SK-N-SH treated with all-trans-retinoic acid at 6 μM for 48 hours (cell line): ENCODE data around the gene NPR3.

Experiments
- ATAC-seq: fragments of 200-7000 bp; cut with Tn5 transposase; 3 replicates; pipeline ENCODE4 v1.9.1; 2020; ENCODE audit warnings: mild to moderate bottlenecking, moderate library complexity
- ARNTL ChIP-seq: fragments of 450-650 bp; formaldehyde crosslinking; IDR thresholded peaks from 2 replicates; pipeline ENCODE4 v1.5.0; 2020; ENCODE audit warnings: low read depth, mild to moderate bottlenecking, moderate library complexity, borderline replicate concordance
- BACH2 ChIP-seq: fragments of 250-450 bp; sonication (Bioruptor Pico); IDR thresholded peaks from 2 replicates; pipeline ENCODE4 v1.9.0; 2021; ENCODE audit warnings: mild to moderate bottlenecking, borderline replicate concordance
- CSDC2 ChIP-seq: fragments of 250-450 bp; sonication (Bioruptor Pico); IDR thresholded peaks from 2 replicates; pipeline ENCODE4 v1.5.0; 2020; ENCODE audit warnings: mild to moderate bottlenecking, moderate library complexity
- GLIS3 ChIP-seq: fragments of 250-450 bp; sonication (Bioruptor Pico); IDR thresholded peaks from 2 replicates; pipeline ENCODE4 v1.5.0; 2020; ENCODE audit warnings: mild to moderate bottlenecking, moderate library complexity
- ISL1 ChIP-seq: fragments of 250-450 bp; sonication (Bioruptor Pico); IDR thresholded peaks from 2 replicates; pipeline ENCODE4 v2.1.2; 2022; ENCODE audit warnings: mild to moderate bottlenecking, moderate library complexity
- OSR1 ChIP-seq: fragments of 250-450 bp; sonication (Bioruptor Pico); IDR thresholded peaks from 2 replicates; pipeline ENCODE4 v1.8.0; 2022; ENCODE audit warnings: moderate library complexity, mild to moderate bottlenecking, inconsistent platforms
- PPARA ChIP-seq: fragments of 250-450 bp; sonication (Bioruptor Pico); IDR thresholded peaks from 2 replicates; pipeline ENCODE4 v1.5.0; 2020; ENCODE audit warnings: mild to moderate bottlenecking, borderline replicate concordance
- SNAI2 ChIP-seq: fragments of 250-450 bp; sonication (Bioruptor Pico); IDR thresholded peaks from 2 replicates; pipeline ENCODE4 v1.5.0; 2020; ENCODE audit warnings: mild to moderate bottlenecking, moderate library complexity
- TOX ChIP-seq: fragments of 250-450 bp; sonication (Bioruptor Pico); IDR thresholded peaks from 2 replicates; pipeline ENCODE4 v1.8.0; 2021; ENCODE audit warnings: mild to moderate bottlenecking, moderate library complexity, borderline replicate concordance
- ZC3H10 ChIP-seq: fragments of 250-450 bp; sonication (Bioruptor Pico); IDR thresholded peaks from 2 replicates; pipeline ENCODE4 v1.5.1; 2021; ENCODE audit warnings: mild to moderate bottlenecking, moderate library complexity
- ZFP30 ChIP-seq: fragments of 450-650 bp; formaldehyde crosslinking; IDR thresholded peaks from 2 replicates; pipeline ENCODE4 v1.5.0; 2022; ENCODE audit warnings: mild to moderate bottlenecking, moderate library complexity
- ZNF565 ChIP-seq: fragments of 450-650 bp; formaldehyde crosslinking; conservative IDR thresholded peaks from 2 replicates; pipeline ENCODE4 v1.5.0; 2020; ENCODE audit warnings: low read depth, mild to moderate bottlenecking, moderate library complexity
- ZNF70 ChIP-seq: fragments of 450-650 bp; formaldehyde crosslinking; IDR thresholded peaks from 2 replicates; pipeline ENCODE4 v1.5.0; 2020; ENCODE audit warnings: mild to moderate bottlenecking, moderate library complexity
- ZNF8 ChIP-seq: fragments of 450-650 bp; formaldehyde crosslinking; IDR thresholded peaks from 2 replicates; pipeline ENCODE4 v1.5.0; 2020; ENCODE audit warnings: mild to moderate bottlenecking, moderate library complexity
- TF ChIP-seq, protein P1 (sequence below): fragments of 250-450 bp; sonication (Bioruptor Pico); IDR thresholded peaks from 2 replicates; pipeline ENCODE4 v1.5.1; 2021; ENCODE audit warnings: mild to moderate bottlenecking, moderate library complexity
- TF ChIP-seq, protein P2 (sequence below): fragments of 250-450 bp; sonication (Bioruptor Pico); IDR thresholded peaks from 2 replicates; pipeline ENCODE4 v1.8.0; 2020; ENCODE audit warnings: mild to moderate bottlenecking, moderate library complexity, borderline replicate concordance
- TF ChIP-seq, protein P3 (sequence below): fragments of 250-450 bp; sonication (Bioruptor Pico); IDR thresholded peaks from 2 replicates; pipeline ENCODE4 v1.5.0; 2020; ENCODE audit warnings: mild to moderate bottlenecking, moderate library complexity
- TF ChIP-seq, protein P4 (sequence below): fragments of 250-450 bp; sonication (Bioruptor Pico); IDR thresholded peaks from 2 replicates; pipeline ENCODE4 v1.5.1; 2020; ENCODE audit warnings: low read depth, mild to moderate bottlenecking, moderate library complexity
- TF ChIP-seq, protein P5 (sequence below): fragments of 250-450 bp; sonication (Bioruptor Pico); IDR thresholded peaks from 2 replicates; pipeline ENCODE4 v1.8.0; 2021; ENCODE audit warnings: low read depth, mild to moderate bottlenecking, moderate library complexity, borderline replicate concordance

NPR3 gene

DNA sequence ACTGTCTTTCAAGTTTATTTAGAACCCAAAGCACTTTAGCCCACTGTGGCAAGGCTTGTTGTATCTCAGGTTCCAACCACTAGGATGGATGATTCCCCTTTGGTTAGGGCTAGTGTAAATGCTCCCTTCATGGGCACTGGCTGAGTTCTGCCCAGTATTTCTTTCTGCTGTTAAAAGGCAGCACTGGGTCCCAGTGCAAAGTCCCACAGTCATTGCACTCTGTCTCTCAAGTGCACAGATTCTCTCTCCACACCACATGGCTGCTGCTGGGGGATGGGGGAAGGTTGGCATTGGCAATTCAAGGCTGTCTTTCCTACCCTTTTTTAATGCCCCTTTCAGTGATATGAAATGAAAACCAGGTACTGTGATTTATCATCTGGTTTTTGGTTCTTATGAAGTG is 7.2 kb upstream of the NPR3 start:
- TF ChIP-seq PPARA (CRISPR knock-in tag) (no peak), CSDC2 (CRISPR knock-in tag) (no peak), ZFP30 (CRISPR knock-in tag) (no peak), BACH2 (CRISPR knock-in tag) (no peak), ZNF70 (CRISPR knock-in tag) (no peak), OSR1 (no peak), ZC3H10 (no peak), ZNF8 (no peak), TOX (CRISPR knock-in tag) (no peak)
- TF ChIP-seq, protein P1, sequence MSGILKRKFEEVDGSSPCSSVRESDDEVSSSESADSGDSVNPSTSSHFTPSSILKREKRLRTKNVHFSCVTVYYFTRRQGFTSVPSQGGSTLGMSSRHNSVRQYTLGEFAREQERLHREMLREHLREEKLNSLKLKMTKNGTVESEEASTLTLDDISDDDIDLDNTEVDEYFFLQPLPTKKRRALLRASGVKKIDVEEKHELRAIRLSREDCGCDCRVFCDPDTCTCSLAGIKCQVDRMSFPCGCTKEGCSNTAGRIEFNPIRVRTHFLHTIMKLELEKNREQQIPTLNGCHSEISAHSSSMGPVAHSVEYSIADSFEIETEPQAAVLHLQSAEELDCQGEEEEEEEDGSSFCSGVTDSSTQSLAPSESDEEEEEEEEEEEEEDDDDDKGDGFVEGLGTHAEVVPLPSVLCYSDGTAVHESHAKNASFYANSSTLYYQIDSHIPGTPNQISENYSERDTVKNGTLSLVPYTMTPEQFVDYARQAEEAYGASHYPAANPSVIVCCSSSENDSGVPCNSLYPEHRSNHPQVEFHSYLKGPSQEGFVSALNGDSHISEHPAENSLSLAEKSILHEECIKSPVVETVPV (CRISPR knock-in tag): no peak
- TF ChIP-seq, protein P2, sequence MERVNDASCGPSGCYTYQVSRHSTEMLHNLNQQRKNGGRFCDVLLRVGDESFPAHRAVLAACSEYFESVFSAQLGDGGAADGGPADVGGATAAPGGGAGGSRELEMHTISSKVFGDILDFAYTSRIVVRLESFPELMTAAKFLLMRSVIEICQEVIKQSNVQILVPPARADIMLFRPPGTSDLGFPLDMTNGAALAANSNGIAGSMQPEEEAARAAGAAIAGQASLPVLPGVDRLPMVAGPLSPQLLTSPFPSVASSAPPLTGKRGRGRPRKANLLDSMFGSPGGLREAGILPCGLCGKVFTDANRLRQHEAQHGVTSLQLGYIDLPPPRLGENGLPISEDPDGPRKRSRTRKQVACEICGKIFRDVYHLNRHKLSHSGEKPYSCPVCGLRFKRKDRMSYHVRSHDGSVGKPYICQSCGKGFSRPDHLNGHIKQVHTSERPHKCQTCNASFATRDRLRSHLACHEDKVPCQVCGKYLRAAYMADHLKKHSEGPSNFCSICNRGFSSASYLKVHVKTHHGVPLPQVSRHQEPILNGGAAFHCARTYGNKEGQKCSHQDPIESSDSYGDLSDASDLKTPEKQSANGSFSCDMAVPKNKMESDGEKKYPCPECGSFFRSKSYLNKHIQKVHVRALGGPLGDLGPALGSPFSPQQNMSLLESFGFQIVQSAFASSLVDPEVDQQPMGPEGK (CRISPR knock-in tag): no peak
- no peak for ATAC-seq

DNA sequence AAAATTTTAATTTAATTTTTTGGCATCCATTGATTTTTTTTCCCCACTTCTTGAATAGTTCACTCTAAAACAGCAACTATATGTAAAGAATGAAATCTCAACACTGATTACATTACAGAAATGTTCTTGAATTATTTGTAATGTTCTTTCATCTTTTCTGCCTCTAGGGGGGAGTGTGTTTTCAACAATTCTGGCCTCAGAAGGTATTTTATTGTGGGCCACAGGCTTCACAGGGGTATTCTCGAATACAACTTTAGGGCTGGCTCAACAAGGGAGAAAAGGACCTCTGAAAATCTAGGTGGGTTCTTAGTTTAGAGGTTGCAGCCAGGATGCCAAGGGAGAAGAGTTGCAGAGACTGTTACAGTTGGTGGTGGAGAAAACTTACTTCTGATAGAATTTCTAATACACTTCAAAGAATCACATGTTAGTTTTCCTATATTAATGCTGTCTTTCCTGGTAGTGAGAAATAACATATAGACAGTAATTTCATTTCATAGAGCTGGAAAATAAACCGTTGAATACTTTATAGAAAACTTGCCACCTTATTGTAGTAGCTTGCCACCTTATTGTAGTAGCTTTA is 3.6 kb upstream of the NPR3 start:
- TF ChIP-seq SNAI2: no peak
- TF ChIP-seq, protein P3, sequence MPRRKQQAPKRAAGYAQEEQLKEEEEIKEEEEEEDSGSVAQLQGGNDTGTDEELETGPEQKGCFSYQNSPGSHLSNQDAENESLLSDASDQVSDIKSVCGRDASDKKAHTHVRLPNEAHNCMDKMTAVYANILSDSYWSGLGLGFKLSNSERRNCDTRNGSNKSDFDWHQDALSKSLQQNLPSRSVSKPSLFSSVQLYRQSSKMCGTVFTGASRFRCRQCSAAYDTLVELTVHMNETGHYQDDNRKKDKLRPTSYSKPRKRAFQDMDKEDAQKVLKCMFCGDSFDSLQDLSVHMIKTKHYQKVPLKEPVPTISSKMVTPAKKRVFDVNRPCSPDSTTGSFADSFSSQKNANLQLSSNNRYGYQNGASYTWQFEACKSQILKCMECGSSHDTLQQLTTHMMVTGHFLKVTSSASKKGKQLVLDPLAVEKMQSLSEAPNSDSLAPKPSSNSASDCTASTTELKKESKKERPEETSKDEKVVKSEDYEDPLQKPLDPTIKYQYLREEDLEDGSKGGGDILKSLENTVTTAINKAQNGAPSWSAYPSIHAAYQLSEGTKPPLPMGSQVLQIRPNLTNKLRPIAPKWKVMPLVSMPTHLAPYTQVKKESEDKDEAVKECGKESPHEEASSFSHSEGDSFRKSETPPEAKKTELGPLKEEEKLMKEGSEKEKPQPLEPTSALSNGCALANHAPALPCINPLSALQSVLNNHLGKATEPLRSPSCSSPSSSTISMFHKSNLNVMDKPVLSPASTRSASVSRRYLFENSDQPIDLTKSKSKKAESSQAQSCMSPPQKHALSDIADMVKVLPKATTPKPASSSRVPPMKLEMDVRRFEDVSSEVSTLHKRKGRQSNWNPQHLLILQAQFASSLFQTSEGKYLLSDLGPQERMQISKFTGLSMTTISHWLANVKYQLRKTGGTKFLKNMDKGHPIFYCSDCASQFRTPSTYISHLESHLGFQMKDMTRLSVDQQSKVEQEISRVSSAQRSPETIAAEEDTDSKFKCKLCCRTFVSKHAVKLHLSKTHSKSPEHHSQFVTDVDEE (CRISPR knock-in tag): no peak
- no peak for TF ChIP-seq ZNF70 (CRISPR knock-in tag)
- TF ChIP-seq, protein P4, sequence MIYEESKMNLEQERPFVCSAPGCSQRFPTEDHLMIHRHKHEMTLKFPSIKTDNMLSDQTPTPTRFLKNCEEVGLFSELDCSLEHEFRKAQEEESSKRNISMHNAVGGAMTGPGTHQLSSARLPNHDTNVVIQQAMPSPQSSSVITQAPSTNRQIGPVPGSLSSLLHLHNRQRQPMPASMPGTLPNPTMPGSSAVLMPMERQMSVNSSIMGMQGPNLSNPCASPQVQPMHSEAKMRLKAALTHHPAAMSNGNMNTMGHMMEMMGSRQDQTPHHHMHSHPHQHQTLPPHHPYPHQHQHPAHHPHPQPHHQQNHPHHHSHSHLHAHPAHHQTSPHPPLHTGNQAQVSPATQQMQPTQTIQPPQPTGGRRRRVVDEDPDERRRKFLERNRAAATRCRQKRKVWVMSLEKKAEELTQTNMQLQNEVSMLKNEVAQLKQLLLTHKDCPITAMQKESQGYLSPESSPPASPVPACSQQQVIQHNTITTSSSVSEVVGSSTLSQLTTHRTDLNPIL (CRISPR knock-in tag): no peak
- TF ChIP-seq ARNTL (CRISPR knock-in tag): no peak
- TF ChIP-seq ZNF565: no peak
- no peak for TF ChIP-seq ISL1
- TF ChIP-seq ZFP30 (CRISPR knock-in tag): no peak
- no peak for TF ChIP-seq ZC3H10
- TF ChIP-seq GLIS3 (CRISPR knock-in tag): no peak
- ATAC-seq: no peak

DNA sequence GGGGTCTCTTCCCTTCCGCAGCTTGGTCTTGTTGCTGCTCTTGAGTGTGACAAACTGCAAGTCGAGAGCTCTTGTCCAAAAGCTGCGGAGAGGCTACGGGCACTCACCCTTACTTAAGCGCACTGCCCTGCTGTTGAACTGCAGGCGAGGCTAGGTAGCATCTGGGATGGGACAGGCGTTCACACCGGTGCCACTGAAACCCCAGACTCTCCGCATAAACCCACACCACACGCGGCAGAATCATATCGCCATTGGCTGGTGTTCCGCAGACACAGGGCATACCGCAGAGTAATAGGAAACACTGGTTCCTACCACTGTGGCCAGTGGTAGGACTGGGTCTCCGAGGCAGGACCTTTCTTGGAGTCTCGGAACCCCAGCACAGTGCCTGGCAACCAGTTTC is 2.2 kb upstream of the NPR3 start:
- TF ChIP-seq, protein P5, sequence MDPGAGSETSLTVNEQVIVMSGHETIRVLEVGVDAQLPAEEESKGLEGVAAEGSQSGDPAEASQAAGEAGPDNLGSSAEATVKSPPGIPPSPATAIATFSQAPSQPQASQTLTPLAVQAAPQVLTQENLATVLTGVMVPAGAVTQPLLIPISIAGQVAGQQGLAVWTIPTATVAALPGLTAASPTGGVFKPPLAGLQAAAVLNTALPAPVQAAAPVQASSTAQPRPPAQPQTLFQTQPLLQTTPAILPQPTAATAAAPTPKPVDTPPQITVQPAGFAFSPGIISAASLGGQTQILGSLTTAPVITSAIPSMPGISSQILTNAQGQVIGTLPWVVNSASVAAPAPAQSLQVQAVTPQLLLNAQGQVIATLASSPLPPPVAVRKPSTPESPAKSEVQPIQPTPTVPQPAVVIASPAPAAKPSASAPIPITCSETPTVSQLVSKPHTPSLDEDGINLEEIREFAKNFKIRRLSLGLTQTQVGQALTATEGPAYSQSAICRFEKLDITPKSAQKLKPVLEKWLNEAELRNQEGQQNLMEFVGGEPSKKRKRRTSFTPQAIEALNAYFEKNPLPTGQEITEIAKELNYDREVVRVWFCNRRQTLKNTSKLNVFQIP (CRISPR knock-in tag): no peak
- TF ChIP-seq, protein P1 (CRISPR knock-in tag): no peak
- TF ChIP-seq OSR1 (no peak), ISL1 (no peak)
- no peak for ATAC-seq
